COR-L47 (cell line): Measurements from ENCODE around the gene SLC9A6.
"Not testable (repeated sequence)": the region's sequence is repeated elsewhere in the genome, so short reads cannot be mapped to it uniquely, and the experiment has no call there.

ENCODE experiments used
- DNase-seq: peaks from one replicate; lab custom pipeline; 2025; lab: John Stamatoyannopoulos, UW

Gene SLC9A6

GRCh38 chrX:136063340-136064079 is 78.3 kb downstream of the SLC9A6 start:
- DNase-seq: no peak

- DNase-seq: no peak
Observed at GRCh38 chrX:136064661-136065043, 79.4 kb downstream of the SLC9A6 start.

- no peak for DNase-seq
Observed at GRCh38 chrX:136065044-136065671, 79.9 kb downstream of the SLC9A6 start.

GRCh38 chrX:136067097-136067496 is 81.9 kb downstream of the SLC9A6 start:
- no peak for DNase-seq

GRCh38 chrX:136067966-136068365 is 82.7 kb downstream of the SLC9A6 start:
- no peak for DNase-seq

GRCh38 chrX:136076942-136077341 is 91.7 kb downstream of the SLC9A6 start:
- no peak for DNase-seq

- DNase-seq: no peak
Observed at GRCh38 chrX:136080766-136081165, 95.5 kb downstream of the SLC9A6 start.

- DNase-seq: no peak
Observed at GRCh38 chrX:136086521-136086920, 101.3 kb downstream of the SLC9A6 start.

- DNase-seq: not testable (repeated sequence)
Observed at GRCh38 chrX:136091898-136092297, 106.7 kb downstream of the SLC9A6 start.

GRCh38 chrX:136094962-136095361 is 109.7 kb downstream of the SLC9A6 start:
- DNase-seq: no peak
